Measurements from ENCODE around the gene THADA.

Gene THADA

DNA sequence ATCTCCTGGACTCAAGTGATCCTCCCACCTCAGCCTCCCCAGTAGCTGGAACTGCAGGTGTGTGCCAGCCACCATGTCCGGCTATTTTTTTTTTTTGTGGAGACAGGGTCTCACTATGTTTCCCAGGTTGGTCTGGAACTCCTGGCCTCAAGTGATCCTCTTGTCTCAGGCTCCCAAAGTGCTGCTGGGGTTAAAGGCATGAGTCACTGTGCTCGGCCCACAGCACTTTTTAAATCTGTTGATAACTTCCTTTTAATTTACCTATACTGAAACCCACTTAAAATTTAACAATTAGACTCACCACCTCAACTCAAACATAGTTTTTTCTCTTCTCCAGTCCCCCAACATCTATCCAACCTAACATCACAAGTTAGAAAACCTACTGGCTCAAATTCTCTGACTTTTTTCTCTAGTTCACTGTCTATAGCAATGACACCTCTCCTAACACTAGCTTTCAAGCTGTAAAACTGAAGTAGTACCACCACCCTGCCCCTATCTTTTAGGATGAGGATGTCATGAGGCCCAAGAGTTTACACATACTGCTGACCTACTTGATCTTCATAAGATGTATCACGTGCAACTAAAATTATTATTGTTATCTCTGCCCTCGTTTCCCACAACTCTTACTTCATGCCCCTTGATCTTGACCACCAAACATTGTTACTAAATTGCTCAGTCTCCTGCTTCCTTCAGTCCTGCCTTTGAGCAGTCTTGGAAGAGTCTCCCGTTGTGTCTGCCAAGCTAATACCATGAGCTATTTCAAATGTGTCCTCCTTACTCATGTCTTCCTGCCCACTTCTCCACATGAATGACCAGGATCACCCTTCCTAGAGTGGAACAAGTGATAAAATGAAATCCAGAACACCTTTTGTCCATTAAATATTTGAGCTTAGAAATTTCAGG, 227.1 kb downstream of the THADA start:
- H3K9me3 ChIP-seq (ENCODE audit: control insufficient read depth, low read length), result no peaks in the 10 kb centered on the region
- H2AFZ ChIP-seq, result no peak overlapping the region
- H3K27ac ChIP-seq, result no peak overlapping the region
- H3K36me3 ChIP-seq (ENCODE audit: control insufficient read depth, insufficient read depth, low read length), result no peaks in the 10 kb centered on the region
- TF ChIP-seq, protein P1, sequence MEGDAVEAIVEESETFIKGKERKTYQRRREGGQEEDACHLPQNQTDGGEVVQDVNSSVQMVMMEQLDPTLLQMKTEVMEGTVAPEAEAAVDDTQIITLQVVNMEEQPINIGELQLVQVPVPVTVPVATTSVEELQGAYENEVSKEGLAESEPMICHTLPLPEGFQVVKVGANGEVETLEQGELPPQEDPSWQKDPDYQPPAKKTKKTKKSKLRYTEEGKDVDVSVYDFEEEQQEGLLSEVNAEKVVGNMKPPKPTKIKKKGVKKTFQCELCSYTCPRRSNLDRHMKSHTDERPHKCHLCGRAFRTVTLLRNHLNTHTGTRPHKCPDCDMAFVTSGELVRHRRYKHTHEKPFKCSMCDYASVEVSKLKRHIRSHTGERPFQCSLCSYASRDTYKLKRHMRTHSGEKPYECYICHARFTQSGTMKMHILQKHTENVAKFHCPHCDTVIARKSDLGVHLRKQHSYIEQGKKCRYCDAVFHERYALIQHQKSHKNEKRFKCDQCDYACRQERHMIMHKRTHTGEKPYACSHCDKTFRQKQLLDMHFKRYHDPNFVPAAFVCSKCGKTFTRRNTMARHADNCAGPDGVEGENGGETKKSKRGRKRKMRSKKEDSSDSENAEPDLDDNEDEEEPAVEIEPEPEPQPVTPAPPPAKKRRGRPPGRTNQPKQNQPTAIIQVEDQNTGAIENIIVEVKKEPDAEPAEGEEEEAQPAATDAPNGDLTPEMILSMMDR (IDR thresholded peaks at IDR 0.05), result no peak
- H3K4me2 ChIP-seq (ENCODE audit: low read length), result no peak overlapping the region
- no peak overlapping the region for H3K4me3 ChIP-seq (ENCODE audit: low read depth, low read length)
- no peak overlapping the region for H3K9ac ChIP-seq
- no peaks in the 10 kb centered on the region for H3K27me3 ChIP-seq (ENCODE audit: control insufficient read depth, insufficient read depth, low read length)
- H3K79me2 ChIP-seq, result no peaks in the 10 kb centered on the region
- H3K4me1 ChIP-seq, result no peaks in the 10 kb centered on the region

DNA sequence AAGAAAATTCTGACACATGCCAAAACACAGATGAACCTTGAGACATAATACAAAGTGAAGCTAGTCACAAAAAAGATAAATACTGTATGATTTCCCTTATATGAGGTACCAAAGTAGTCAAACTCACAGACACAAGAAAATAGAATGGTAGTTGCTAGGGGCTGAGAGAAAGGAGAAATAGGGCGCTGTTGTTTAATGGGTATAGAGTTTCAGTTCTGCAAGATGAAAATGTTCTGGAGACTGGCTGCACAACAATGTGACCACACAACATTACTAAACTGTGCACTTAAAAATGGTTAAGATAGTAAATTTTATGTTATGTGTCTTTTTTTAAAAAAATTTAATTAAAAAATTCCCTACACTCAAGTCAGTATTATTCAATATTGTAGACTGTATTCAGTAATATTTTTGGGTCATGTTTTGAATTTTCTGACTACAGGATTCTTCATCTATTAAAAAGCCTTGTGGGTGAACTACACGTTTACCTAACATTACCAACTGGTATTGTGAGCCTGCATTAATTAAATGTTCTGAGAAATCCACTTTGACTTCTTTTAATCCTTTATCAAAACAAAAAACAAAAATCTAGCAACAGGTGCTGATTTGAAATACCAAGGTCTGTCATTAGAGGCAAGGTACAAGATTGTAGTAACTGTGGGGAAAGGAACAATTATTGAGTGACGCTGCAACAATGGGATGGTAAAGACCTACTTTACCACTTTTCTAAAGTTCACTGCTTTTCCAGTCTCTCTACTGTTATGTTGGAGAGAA, 228.6 kb downstream of the THADA start:
- no peak overlapping the region for H3K27ac ChIP-seq
- TF ChIP-seq, protein P1 (IDR thresholded peaks at IDR 0.05), result no peak

DNA sequence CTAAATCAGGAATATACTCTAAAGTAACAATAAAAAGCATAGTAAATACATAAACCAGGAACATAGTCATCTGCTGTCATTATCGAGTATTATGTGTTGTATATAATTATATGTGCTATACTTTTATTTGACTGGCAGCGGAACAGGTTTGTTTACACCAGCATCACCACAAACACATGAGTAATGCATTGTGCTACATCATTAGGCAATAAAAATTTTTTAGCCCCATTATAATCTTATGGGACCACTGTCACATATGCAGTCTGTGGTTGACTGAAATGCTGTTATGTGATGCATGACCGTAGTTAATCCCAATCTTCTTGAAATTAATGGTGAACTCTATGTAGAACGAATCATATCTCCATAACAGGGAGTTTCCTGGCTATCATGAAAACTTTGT, 232.7 kb downstream of the THADA start:
- Histone ChIP-seq H3K4me1 (no peaks in the 10 kb centered on the region), H3K9ac (no peak overlapping the region), H3K27ac (no peak overlapping the region), H3K4me2 (ENCODE audit: low read length) (no peak overlapping the region), H3K27me3 (ENCODE audit: control insufficient read depth, insufficient read depth, low read length) (no peaks in the 10 kb centered on the region), H3K79me2 (no peaks in the 10 kb centered on the region), H3K4me3 (ENCODE audit: low read depth, low read length) (no peak overlapping the region), H2AFZ (no peak overlapping the region), H3K9me3 (ENCODE audit: control insufficient read depth, low read length) (no peaks in the 10 kb centered on the region), H3K36me3 (ENCODE audit: control insufficient read depth, insufficient read depth, low read length) (no peaks in the 10 kb centered on the region)
- TF ChIP-seq, protein P1 (IDR thresholded peaks at IDR 0.05), result no peak

More for the DNA sequence above, 228.6 kb downstream of the THADA start:
- H2AFZ ChIP-seq, result no peak overlapping the region
- no peaks in the 10 kb centered on the region for H3K36me3 ChIP-seq (ENCODE audit: control insufficient read depth, insufficient read depth, low read length)
- H3K27me3 ChIP-seq (ENCODE audit: control insufficient read depth, insufficient read depth, low read length), result no peaks in the 10 kb centered on the region
- no peak overlapping the region for H3K4me2 ChIP-seq (ENCODE audit: low read length)
- no peak overlapping the region for H3K9ac ChIP-seq
- no peaks in the 10 kb centered on the region for H3K79me2 ChIP-seq
- H3K4me3 ChIP-seq (ENCODE audit: low read depth, low read length), result no peak overlapping the region
- H3K4me1 ChIP-seq, result no peaks in the 10 kb centered on the region
- H3K9me3 ChIP-seq (ENCODE audit: control insufficient read depth, low read length), result no peaks in the 10 kb centered on the region

DNA sequence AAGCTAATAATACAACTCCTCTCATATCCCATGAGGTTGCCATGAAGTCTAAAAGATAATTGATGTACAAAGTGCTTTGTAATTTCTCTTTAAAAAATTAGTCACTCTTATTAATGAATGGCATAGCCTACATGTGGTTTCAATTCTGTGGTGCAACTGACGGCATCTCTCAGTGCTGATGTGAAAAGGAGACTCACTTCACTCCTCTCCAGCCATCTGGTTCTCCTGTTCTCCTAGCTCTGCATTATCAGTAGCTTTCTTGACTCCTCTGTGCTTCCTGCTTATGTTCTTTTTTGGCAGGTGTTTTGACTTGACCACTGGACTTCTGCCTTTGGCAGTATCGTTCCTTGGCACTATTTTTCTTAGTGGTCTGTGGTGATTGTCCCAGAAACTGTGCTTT, 234.6 kb downstream of the THADA start:
- Histone ChIP-seq H3K9me3 (ENCODE audit: control insufficient read depth, low read length) (no peaks in the 10 kb centered on the region), H3K9ac (no peak overlapping the region), H3K4me1 (no peaks in the 10 kb centered on the region), H2AFZ (no peak overlapping the region), H3K4me3 (ENCODE audit: low read depth, low read length) (no peak overlapping the region), H3K79me2 (no peaks in the 10 kb centered on the region), H3K27ac (no peak overlapping the region), H3K4me2 (ENCODE audit: low read length) (no peak overlapping the region), H3K27me3 (ENCODE audit: control insufficient read depth, insufficient read depth, low read length) (no peaks in the 10 kb centered on the region), H3K36me3 (ENCODE audit: control insufficient read depth, insufficient read depth, low read length) (no peaks in the 10 kb centered on the region)
- TF ChIP-seq, protein P1 (IDR thresholded peaks at IDR 0.05), result no peak

Measured in parathyroid adenoma (tissue), 2 donors.